ENCODE results near the gene MSLN.

GRCh38 chr16:739560-740458 is 20.7 kb upstream of the MSLN start:
- TF ChIP-seq EZH2phosphoT487 (IDR thresholded peaks at IDR 0.05; ENCODE audit: insufficient read depth, low read depth) (no peak), EZH2 (IDR thresholded peaks at IDR 0.05; ENCODE audit: insufficient read depth, poor library complexity, severe bottlenecking) (no peak)
